Stimulated activated CD4-positive, alpha-beta T cell treated with anti-CD3 and anti-CD28 coated beads, Interleukin-15, amount 100 ng/mL, for 48 hours (primary cell): ENCODE measurements around the gene MAN2B1.

Source experiments
- DNase-seq, 2 donors: peaks; one replicate each; pipeline ENCODE4 v3.0.0-alpha.2; 2020; ENCODE audit warnings: low read depth in 2 of 2

The MAN2B1 gene

DNA sequence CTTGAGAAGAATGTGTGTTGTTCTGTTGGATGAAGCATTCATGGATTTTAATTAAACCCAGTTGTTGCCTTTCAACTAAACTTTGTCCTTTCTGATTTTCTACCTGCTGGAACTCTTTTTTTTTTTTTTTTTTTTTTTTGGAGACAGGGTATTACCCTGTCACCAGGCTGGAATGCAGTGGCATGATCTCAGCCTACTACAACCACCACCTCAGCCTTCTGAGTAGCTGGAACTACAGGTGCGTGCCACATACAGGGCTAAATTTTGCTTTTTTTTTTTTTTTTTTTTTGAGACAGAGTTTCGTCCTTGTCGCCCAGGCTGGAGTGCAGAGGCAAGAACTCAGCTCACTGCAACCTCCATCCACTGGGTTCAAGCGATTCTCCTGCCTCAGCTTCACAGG, 48.9 kb downstream of the MAN2B1 start:
- DNase-seq, result no peak

GRCh38 chr19:12611361-12611699, 55.2 kb downstream of the MAN2B1 start:
- no peak for DNase-seq

DNA sequence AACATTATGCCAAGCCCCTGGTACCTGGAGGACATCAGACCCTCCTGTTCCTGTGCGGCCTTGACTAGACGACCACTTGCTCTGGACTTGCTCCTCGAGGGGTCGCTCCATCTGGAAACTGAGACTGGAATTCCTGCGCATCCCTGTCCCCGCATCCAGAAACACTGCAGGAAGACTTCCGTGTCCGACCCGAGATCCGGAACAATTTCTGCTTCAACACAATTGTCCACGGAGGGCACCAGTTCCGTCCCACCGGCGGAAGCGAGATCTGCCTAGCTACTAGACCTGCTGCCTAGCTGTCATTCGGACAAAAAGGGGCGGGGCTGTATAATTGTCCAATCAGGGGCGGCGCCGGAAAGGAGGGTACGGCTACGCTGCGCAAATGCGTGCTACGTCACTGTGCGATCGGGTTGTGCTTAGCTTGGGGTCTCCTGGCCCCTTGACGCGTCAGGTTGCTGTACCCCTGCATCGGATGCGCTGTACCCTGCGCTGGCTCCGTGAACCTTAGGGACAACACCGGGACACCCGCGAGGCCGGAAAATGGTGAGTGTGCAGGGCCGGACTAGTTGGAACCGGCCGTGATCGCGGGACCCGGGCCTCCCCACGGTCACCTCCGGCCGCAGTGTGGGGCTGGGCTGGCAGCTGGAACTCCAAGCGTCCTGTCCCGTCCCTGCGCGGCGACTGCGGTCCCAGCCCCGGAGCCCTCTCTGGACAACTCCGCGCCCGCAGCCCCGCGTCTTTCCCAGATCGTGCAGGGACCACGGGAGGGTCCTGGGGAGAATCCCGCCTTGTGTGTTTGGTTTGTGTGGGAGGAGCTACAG, 55.8 kb downstream of the MAN2B1 start, which contains the start of the genes ZNF490 and ZNF791:
TSS of gene ZNF490 (minus strand) at position 274 of the 821 bp plus-strand sequence. CDS start at position 141, 133 bp downstream.
TSS of gene ZNF791 (plus strand) at position 381 of the 821 bp plus-strand sequence. CDS start at position 541, 160 bp downstream.
- DNase-seq, result peak; percentile 96 to 99

GRCh38 chr19:12607631-12608030, 58.9 kb downstream of the MAN2B1 start:
- no peak for DNase-seq

- no peak for DNase-seq
Measured at GRCh38 chr19:12606796-12607195, 59.7 kb downstream of the MAN2B1 start.

DNA sequence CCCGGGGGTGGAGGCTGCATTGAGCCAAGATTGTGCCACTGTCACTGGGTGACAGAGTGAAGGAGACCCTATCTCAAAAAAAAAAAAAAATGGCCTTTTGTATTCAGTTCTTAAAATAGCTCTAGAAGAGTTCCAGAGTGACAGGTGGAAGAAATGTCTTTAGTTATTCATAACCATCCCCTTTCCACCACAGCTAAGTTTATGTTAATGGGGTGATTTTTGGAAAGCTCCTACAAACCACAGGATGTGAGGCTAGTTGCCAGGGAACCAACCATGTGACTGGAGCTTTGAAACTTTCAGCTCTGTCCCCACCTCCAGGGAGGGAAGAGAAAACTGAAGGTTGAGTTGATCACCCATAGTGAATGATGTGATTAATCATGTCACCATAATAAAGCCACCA, 62.8 kb downstream of the MAN2B1 start:
- peak; percentile 43 to 45 for DNase-seq

- DNase-seq, result no peak
Measured at GRCh38 chr19:12597594-12597993, 68.9 kb downstream of the MAN2B1 start.

- DNase-seq, result no peak
Measured at GRCh38 chr19:12596927-12597548, 69.5 kb downstream of the MAN2B1 start.
